ENCODE measurements around the gene RCAN3.

Gene RCAN3

DNA sequence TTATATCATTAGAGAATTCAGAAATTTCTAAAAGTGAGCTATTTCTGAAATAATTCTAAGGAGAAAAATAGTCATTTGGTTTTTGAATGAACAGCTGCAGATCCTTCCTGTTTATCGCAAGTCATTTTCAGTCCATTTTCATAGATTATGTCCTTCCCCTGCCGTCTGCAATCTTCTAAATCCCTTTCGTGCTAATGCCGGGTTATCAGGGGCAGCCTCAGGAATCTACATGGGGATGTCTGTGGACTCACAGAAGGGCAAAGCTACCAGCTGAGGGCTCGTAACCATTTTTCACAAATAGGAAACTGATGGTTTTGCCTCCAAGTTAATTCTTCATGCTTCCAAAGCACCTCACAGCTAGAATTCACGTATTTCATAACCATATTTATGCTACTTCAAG lies 23.0 kb downstream of the RCAN3 start:
- TF ChIP-seq, protein P1, sequence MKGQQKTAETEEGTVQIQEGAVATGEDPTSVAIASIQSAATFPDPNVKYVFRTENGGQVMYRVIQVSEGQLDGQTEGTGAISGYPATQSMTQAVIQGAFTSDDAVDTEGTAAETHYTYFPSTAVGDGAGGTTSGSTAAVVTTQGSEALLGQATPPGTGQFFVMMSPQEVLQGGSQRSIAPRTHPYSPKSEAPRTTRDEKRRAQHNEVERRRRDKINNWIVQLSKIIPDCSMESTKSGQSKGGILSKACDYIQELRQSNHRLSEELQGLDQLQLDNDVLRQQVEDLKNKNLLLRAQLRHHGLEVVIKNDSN (IDR thresholded peaks at IDR 0.05) = no peak
- TF ChIP-seq TCF12 (IDR thresholded peaks at IDR 0.05; ENCODE audit: low read depth) = no peak
- no peak for TF ChIP-seq TAF1 (IDR thresholded peaks at IDR 0.05; ENCODE audit: low read depth)
- TF ChIP-seq NFIC (IDR thresholded peaks at IDR 0.05) = no peak
- TF ChIP-seq EP300 (IDR thresholded peaks at IDR 0.05; ENCODE audit: borderline replicate concordance) = no peak
- no peak for TF ChIP-seq EGR1 (IDR thresholded peaks at IDR 0.05)
- TF ChIP-seq, protein P2, sequence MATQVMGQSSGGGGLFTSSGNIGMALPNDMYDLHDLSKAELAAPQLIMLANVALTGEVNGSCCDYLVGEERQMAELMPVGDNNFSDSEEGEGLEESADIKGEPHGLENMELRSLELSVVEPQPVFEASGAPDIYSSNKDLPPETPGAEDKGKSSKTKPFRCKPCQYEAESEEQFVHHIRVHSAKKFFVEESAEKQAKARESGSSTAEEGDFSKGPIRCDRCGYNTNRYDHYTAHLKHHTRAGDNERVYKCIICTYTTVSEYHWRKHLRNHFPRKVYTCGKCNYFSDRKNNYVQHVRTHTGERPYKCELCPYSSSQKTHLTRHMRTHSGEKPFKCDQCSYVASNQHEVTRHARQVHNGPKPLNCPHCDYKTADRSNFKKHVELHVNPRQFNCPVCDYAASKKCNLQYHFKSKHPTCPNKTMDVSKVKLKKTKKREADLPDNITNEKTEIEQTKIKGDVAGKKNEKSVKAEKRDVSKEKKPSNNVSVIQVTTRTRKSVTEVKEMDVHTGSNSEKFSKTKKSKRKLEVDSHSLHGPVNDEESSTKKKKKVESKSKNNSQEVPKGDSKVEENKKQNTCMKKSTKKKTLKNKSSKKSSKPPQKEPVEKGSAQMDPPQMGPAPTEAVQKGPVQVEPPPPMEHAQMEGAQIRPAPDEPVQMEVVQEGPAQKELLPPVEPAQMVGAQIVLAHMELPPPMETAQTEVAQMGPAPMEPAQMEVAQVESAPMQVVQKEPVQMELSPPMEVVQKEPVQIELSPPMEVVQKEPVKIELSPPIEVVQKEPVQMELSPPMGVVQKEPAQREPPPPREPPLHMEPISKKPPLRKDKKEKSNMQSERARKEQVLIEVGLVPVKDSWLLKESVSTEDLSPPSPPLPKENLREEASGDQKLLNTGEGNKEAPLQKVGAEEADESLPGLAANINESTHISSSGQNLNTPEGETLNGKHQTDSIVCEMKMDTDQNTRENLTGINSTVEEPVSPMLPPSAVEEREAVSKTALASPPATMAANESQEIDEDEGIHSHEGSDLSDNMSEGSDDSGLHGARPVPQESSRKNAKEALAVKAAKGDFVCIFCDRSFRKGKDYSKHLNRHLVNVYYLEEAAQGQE (IDR thresholded peaks at IDR 0.05; ENCODE audit: low read depth) = no peak
- TF ChIP-seq, protein P3, sequence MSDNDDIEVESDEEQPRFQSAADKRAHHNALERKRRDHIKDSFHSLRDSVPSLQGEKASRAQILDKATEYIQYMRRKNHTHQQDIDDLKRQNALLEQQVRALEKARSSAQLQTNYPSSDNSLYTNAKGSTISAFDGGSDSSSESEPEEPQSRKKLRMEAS (IDR thresholded peaks at IDR 0.05) = no peak
- TF ChIP-seq TEAD4 (IDR thresholded peaks at IDR 0.05) = no peak
- no peak for TF ChIP-seq YY1 (IDR thresholded peaks at IDR 0.05; ENCODE audit: low read depth)
- TF ChIP-seq ZBTB7A (IDR thresholded peaks at IDR 0.05; ENCODE audit: low read depth) = no peak
- TF ChIP-seq CREB1 (IDR thresholded peaks at IDR 0.05; ENCODE audit: low read depth) = no peak
- no peak for TF ChIP-seq RAD21 (IDR thresholded peaks at IDR 0.05; ENCODE audit: low read depth)

DNA sequence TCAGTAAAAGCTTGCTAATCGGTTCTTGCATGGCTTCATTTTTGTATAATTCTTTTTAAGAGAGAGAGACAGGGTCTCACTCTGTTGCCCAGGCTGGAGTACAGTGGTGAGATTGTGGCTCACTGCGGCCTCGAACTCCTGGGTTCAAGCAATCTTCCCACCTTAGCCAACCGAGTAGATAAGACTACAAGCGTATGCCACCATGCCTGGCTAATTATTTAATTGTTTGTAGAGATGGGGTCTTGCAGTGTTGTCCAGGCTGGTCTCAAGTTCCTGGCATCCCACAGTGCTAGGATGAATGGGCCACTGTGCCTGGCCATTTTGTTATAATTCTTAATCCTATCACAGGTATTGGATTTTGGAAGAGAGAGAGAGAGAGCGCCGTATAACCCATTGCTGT lies 23.4 kb downstream of the RCAN3 start:
- TF ChIP-seq FOXM1 (IDR thresholded peaks at IDR 0.05; ENCODE audit: borderline replicate concordance, low read depth) = no peak
- no peak for TF ChIP-seq CEBPB (IDR thresholded peaks at IDR 0.05)
- no peak for TF ChIP-seq YY1 (IDR thresholded peaks at IDR 0.05; ENCODE audit: low read depth)
- no peak for TF ChIP-seq TCF12 (IDR thresholded peaks at IDR 0.05; ENCODE audit: low read depth)
- TF ChIP-seq EP300 (IDR thresholded peaks at IDR 0.05; ENCODE audit: borderline replicate concordance) = no peak
- no peak for TF ChIP-seq ZBTB7A (IDR thresholded peaks at IDR 0.05; ENCODE audit: low read depth)
- TF ChIP-seq RAD21 (IDR thresholded peaks at IDR 0.05; ENCODE audit: low read depth) = no peak
- no peak for TF ChIP-seq TAF1 (IDR thresholded peaks at IDR 0.05; ENCODE audit: low read depth)
- no peak for TF ChIP-seq TEAD4 (IDR thresholded peaks at IDR 0.05)
- no peak for TF ChIP-seq NFIC (IDR thresholded peaks at IDR 0.05)
- TF ChIP-seq, protein P2 (IDR thresholded peaks at IDR 0.05; ENCODE audit: low read depth) = no peak
- TF ChIP-seq, protein P3 (IDR thresholded peaks at IDR 0.05) = no peak
- TF ChIP-seq, protein P1 (IDR thresholded peaks at IDR 0.05) = no peak
- TF ChIP-seq CREB1 (IDR thresholded peaks at IDR 0.05; ENCODE audit: low read depth) = no peak
- no peak for TF ChIP-seq EGR1 (IDR thresholded peaks at IDR 0.05)

DNA sequence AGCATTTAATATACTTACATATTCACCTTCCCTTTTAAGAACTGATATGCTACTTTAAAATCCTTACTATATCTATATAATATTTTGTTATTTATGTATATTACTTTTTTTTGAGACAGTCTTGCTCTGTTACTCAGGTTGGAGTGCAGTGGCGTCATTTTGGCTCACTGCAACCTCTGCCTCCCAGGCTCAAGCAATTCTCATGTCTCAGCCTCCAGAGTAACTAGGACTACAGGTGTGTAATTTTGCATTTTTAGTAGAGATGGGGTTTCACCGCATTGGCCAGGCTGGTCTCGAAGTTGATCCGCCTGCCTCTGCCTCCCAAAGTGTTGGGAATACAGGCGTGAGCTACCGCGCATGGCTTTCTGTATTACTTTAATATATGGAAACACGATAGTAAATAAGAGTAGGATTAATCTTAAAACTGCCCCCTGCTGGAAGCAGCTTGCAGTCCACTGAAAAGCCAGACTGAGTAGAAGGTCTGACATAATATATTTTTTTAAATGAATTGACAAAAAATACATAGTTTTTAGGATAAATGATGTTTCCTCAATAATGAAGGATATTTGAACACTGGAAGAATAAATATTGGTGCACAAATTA lies 24.4 kb downstream of the RCAN3 start:
- TF ChIP-seq RAD21 (IDR thresholded peaks at IDR 0.05; ENCODE audit: low read depth) = peak; percentile 33
- TF ChIP-seq TAF1 (IDR thresholded peaks at IDR 0.05; ENCODE audit: low read depth) = no peak

DNA sequence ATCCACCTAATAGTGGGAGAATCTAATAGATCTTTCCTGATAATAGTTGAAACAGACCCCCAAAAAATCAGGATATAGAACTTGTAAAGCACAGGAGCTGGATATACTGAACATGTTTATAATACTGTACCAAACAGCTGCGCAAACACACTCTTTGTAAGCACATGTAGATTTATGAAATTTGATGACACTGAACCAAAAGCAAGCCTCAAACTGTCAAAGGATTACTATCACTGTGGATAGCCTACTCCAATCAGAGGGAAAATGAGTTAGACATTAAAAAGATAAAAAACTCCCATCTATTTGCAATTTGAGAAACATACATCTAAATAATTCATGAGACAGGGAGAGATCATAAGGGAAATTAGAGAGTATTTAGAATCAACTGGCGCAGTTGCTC lies 26.1 kb downstream of the RCAN3 start:
- TF ChIP-seq, protein P1 (IDR thresholded peaks at IDR 0.05) = no peak
- TF ChIP-seq CREB1 (IDR thresholded peaks at IDR 0.05; ENCODE audit: low read depth) = no peak
- TF ChIP-seq EGR1 (IDR thresholded peaks at IDR 0.05) = no peak
- TF ChIP-seq, protein P3 (IDR thresholded peaks at IDR 0.05) = no peak
- TF ChIP-seq, protein P2 (IDR thresholded peaks at IDR 0.05; ENCODE audit: low read depth) = no peak
- TF ChIP-seq CEBPB (IDR thresholded peaks at IDR 0.05) = no peak

Measured in Ishikawa (cell line).